Neural cell (in vitro differentiated cells): ENCODE measurements around the gene CPE. TPM values are rescaled to one million over a fixed set of nuclear protein-coding genes. Genes with fewer than 3 reads are reported as not detected.
"Not testable (repeated sequence)": the region's sequence is repeated elsewhere in the genome, so short reads cannot be mapped to it uniquely, and the experiment has no call there.

ENCODE experiments used
- H2AFZ ChIP-seq: fragments of 200-600, 300-800 bp; sonication (generic), shearing (Covaris generic); 2 replicates; pipeline ENCODE4 v1.6.0; 2014; ENCODE audit warnings: low read depth, mild to moderate bottlenecking, antibody characterized with exemption, low read length, moderate library complexity
- H3F3A ChIP-seq: fragments of 200-600 bp; shearing (Covaris generic); 2 replicates; pipeline ENCODE4 v1.6.1; 2016; ENCODE audit warnings: mild to moderate bottlenecking, moderate library complexity, mixed read lengths, antibody characterized with exemption, low read length; ENCODE audit not compliant: insufficient read depth, poor library complexity, severe bottlenecking
- H3K27ac ChIP-seq: fragments of 200-600, 300-800 bp; sonication (generic), shearing (Covaris generic); 2 replicates; pipeline ENCODE4 v1.5.1; 2014; ENCODE audit warnings: mild to moderate bottlenecking, low read length, moderate library complexity
- H3K27me3 ChIP-seq: fragments of 300-800, 200-600 bp; sonication (generic), shearing (Covaris generic); 2 replicates; pipeline ENCODE4 v1.6.0; 2014; ENCODE audit warnings: mild to moderate bottlenecking, low read depth, low read length, moderate library complexity; ENCODE audit not compliant: insufficient read depth
- H3K36me3 ChIP-seq: fragments of 300-800, 200-600 bp; sonication (generic), shearing (Covaris generic); 2 replicates; pipeline ENCODE4 v1.5.1; 2014; ENCODE audit warnings: mild to moderate bottlenecking, antibody characterized with exemption, low read length, moderate library complexity; ENCODE audit not compliant: insufficient read depth
- H3K4me2 ChIP-seq: fragments of 300-800, 200-600 bp; sonication (generic), shearing (Covaris generic); 2 replicates; pipeline ENCODE4 v1.6.0; 2014; ENCODE audit warnings: mild to moderate bottlenecking, low read length
- H3K4me3 ChIP-seq: fragments of 300-800, 200-600 bp; sonication (generic), shearing (Covaris generic); 2 replicates; pipeline ENCODE4 v1.5.1; 2014; ENCODE audit warnings: mild to moderate bottlenecking, low read length, moderate library complexity
- H3K79me2 ChIP-seq: fragments of 200-600 bp; shearing (Covaris generic); replicated peaks from 2 replicates; pipeline ENCODE4 v1.6.0; 2014; ENCODE audit warnings: mild to moderate bottlenecking, low read length, moderate library complexity; ENCODE audit not compliant: insufficient read depth
- H3K9ac ChIP-seq: fragments of 300-800, 200-600 bp; sonication (generic), shearing (Covaris generic); 2 replicates; pipeline ENCODE4 v1.6.1; 2016; ENCODE audit warnings: mild to moderate bottlenecking, low read length, mixed read lengths
- H3K9me2 ChIP-seq: fragments of 200-600 bp; shearing (Covaris generic); 2 replicates; pipeline ENCODE4 v1.6.1; 2016; ENCODE audit warnings: mild to moderate bottlenecking, low read length, mixed read lengths; ENCODE audit not compliant: insufficient read depth
- H3K9me3 ChIP-seq: fragments of 200-600, 300-800 bp; sonication (generic), shearing (Covaris generic); 2 replicates; pipeline ENCODE4 v1.6.1; 2016; ENCODE audit warnings: mild to moderate bottlenecking, mixed run types, low read length, moderate library complexity, mixed read lengths
- H4K20me1 ChIP-seq: fragments of 200-600 bp; shearing (Covaris generic); 2 replicates; pipeline ENCODE4 v1.6.1; 2016; ENCODE audit warnings: mild to moderate bottlenecking, mixed run types; ENCODE audit not compliant: insufficient read depth
- EP300 ChIP-seq: fragments of 450-650 bp; conservative IDR thresholded peaks from 2 replicates; pipeline ENCODE4 v1.6.1; 2014; ENCODE audit warnings: antibody characterized with exemption, mild to moderate bottlenecking, moderate library complexity; ENCODE audit not compliant: poor library complexity, severe bottlenecking
- EZH2 ChIP-seq: fragments of 200-600, 300-800 bp; shearing (Covaris generic), sonication (generic); IDR thresholded peaks from 2 replicates; pipeline ENCODE4 v1.6.1; 2014; ENCODE audit warnings: antibody characterized with exemption, low read length, borderline replicate concordance, mild to moderate bottlenecking; ENCODE audit not compliant: insufficient read depth, poor library complexity, severe bottlenecking
- MXI1 ChIP-seq: fragments of 450-650 bp; conservative IDR thresholded peaks from 2 replicates; pipeline ENCODE4 v1.6.1; 2014; ENCODE audit warnings: antibody characterized with exemption, mild to moderate bottlenecking; ENCODE audit not compliant: poor library complexity, severe bottlenecking
- POLR2AphosphoS5 ChIP-seq: IDR thresholded peaks from 2 replicates; pipeline ENCODE4 v1.6.1; 2012
- RAD21 ChIP-seq: fragments of 450-650 bp; conservative IDR thresholded peaks from 2 replicates; pipeline ENCODE4 v1.6.1; 2014; ENCODE audit warnings: antibody characterized with exemption, mild to moderate bottlenecking, moderate library complexity
- REST ChIP-seq: IDR thresholded peaks from 2 replicates; pipeline ENCODE4 v1.6.1; 2012; ENCODE audit warnings: borderline replicate concordance
- SMC3 ChIP-seq: fragments of 450-650 bp; conservative IDR thresholded peaks from 2 replicates; pipeline ENCODE4 v1.6.1; 2014; ENCODE audit warnings: antibody characterized with exemption, mild to moderate bottlenecking, moderate library complexity; ENCODE audit not compliant: poor library complexity
- TAF1 ChIP-seq: IDR thresholded peaks from 2 replicates; pipeline ENCODE4 v1.6.1; 2012; ENCODE audit warnings: low read depth
- polyA plus RNA-seq: library from polyadenylated mRNA; depleted of rRNA; stranded (reverse); fragments of >200 nt; gene quantifications from 2 replicates; pipeline ENCODE4 v1.2.3, GENCODE V29; 2014
- TF ChIP-seq, protein P1 (sequence below): fragments of 450-650 bp; IDR thresholded peaks from 2 replicates; pipeline ENCODE4 v1.5.1; 2014; ENCODE audit warnings: antibody characterized with exemption, mild to moderate bottlenecking, moderate library complexity; ENCODE audit not compliant: poor library complexity, severe bottlenecking

Gene CPE
- polyA plus RNA-seq, 1 donor from 2014 or later, result 678 TPM

DNA sequence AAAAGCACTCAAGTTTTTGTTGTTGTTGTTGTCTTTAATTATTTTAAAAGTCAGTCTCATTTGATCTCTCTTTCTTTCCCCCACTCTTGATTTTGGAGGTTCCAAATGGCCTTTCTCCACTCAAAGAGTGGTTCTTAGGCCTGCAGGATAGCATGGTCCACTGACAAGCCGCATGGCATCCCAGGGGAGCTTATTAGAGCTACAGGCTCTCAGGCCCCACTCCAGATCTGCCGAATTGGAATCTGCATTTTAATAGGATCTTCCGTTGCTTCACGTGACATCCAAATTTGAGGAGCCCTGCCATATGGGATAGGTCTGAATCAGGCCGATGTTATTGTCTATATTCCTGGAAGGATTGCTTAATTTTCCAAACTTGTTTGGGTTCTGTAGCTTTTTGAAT, 72.1 kb downstream of the CPE start:
- Histone ChIP-seq H3K27ac (no peak overlapping the region), H2AFZ (no peak overlapping the region), H3K9me3 (no peaks in the 10 kb centered on the region), H3K4me2 (no peak overlapping the region), H3K9ac (no peak overlapping the region), H4K20me1 (no peaks in the 10 kb centered on the region), H3K9me2 (no peaks in the 10 kb centered on the region), H3K79me2 (peaks cover 20% of the 10 kb centered on the region), H3K27me3 (no peaks in the 10 kb centered on the region), H3K4me3 (no peak overlapping the region), H3K36me3 (no peaks in the 10 kb centered on the region), H3F3A (no peaks in the 10 kb centered on the region)
- TF ChIP-seq SMC3, result no peak
- no peak for TF ChIP-seq EZH2
- no peak for TF ChIP-seq POLR2AphosphoS5
- no peak for TF ChIP-seq REST
- TF ChIP-seq, protein P1, sequence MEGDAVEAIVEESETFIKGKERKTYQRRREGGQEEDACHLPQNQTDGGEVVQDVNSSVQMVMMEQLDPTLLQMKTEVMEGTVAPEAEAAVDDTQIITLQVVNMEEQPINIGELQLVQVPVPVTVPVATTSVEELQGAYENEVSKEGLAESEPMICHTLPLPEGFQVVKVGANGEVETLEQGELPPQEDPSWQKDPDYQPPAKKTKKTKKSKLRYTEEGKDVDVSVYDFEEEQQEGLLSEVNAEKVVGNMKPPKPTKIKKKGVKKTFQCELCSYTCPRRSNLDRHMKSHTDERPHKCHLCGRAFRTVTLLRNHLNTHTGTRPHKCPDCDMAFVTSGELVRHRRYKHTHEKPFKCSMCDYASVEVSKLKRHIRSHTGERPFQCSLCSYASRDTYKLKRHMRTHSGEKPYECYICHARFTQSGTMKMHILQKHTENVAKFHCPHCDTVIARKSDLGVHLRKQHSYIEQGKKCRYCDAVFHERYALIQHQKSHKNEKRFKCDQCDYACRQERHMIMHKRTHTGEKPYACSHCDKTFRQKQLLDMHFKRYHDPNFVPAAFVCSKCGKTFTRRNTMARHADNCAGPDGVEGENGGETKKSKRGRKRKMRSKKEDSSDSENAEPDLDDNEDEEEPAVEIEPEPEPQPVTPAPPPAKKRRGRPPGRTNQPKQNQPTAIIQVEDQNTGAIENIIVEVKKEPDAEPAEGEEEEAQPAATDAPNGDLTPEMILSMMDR, result no peak
- no peak for TF ChIP-seq MXI1
- TF ChIP-seq EP300, result no peak
- TF ChIP-seq TAF1, result no peak
- no peak for TF ChIP-seq RAD21

DNA sequence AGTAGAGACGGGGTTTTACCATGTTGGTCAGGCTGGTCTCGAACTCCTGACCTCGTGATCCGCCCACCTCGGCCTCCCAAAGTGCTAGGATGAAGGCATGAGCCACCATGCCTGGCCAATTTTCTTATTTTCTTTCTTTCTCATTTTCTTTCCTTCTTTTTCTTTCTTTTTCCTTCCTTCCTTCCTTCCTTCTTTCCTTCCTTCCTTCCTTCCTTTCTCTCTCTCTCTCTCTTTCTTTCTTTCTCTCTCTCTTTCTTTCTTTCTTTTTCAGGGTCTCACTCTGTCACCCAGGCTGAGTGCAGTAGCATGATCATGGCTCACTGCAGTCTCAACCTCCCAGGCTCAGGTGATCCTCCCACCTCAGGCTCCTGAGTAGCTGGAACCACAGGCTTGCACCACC, 74.3 kb downstream of the CPE start:
- not testable (repeated sequence) for H3F3A ChIP-seq, H3K27me3 ChIP-seq, H2AFZ ChIP-seq, H3K9me2 ChIP-seq, H3K4me3 ChIP-seq, H3K9me3 ChIP-seq, H3K4me2 ChIP-seq, H4K20me1 ChIP-seq, H3K9ac ChIP-seq, H3K27ac ChIP-seq, H3K36me3 ChIP-seq
- peaks cover 22% of the 10 kb centered on the region for H3K79me2 ChIP-seq

DNA sequence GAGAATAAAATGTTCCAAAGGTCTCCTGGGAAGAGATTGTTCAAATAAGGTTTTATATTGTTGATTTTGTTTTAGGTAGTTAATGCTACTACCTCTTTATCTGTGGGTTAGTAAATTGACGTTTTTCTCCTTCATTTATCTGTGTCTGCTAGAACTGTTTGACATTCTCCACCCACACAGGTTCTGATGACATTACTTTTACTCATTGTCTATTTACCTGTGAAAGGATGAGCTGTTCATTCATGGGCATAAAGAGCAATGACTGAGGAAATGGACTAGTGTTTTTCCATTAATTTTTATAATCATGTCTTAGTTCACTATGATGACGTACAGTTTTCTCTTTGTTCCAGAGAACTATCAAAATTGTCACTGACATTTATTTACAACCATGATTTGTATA, 75.6 kb downstream of the CPE start:
- Histone ChIP-seq H3K4me2 (no peak overlapping the region), H3K4me3 (no peak overlapping the region), H3K27me3 (no peaks in the 10 kb centered on the region)

More for the DNA sequence above, 75.6 kb downstream of the CPE start:
- Histone ChIP-seq H3K79me2 (peaks cover 20% of the 10 kb centered on the region), H2AFZ (no peak overlapping the region), H3K36me3 (no peaks in the 10 kb centered on the region), H4K20me1 (no peaks in the 10 kb centered on the region), H3K9ac (no peak overlapping the region), H3K9me2 (no peaks in the 10 kb centered on the region), H3K27ac (no peak overlapping the region), H3F3A (no peaks in the 10 kb centered on the region), H3K9me3 (no peaks in the 10 kb centered on the region)
- TF ChIP-seq, protein P1, result no peak
- TF ChIP-seq EP300, result no peak
- TF ChIP-seq POLR2AphosphoS5, result no peak
